RWPE2 (cell line): ENCODE results near the gene OAF.
A peak's percentile ranks its signal among the peaks of the same experiment; 100 is the strongest.

Source experiments
- ATAC-seq: fragments of 200-7000 bp; cut with Tn5 transposase; 3 replicates; pipeline ENCODE4 v1.9.1; 2021; ENCODE audit warnings: low read depth
- DNase-seq: peaks from one replicate; pipeline ENCODE4 v3.0.0-alpha.2; 2020; ENCODE audit warnings: low spot score
- H3K27ac ChIP-seq: fragments of 450-650 bp; 2 replicates; pipeline ENCODE4 v1.5.1; 2017; ENCODE audit warnings: mild to moderate bottlenecking; ENCODE audit not compliant: poor library complexity, severe bottlenecking
- H3K27me3 ChIP-seq: fragments of 250-450 bp; sonication (Bioruptor Pico); 2 replicates; pipeline ENCODE4 v1.5.1; 2021; ENCODE audit warnings: mild to moderate bottlenecking, moderate library complexity; ENCODE audit not compliant: insufficient read depth, poor library complexity, severe bottlenecking
- H3K36me3 ChIP-seq: fragments of 250-450 bp; sonication (Bioruptor Pico); 2 replicates; pipeline ENCODE4 v1.5.1; 2020; ENCODE audit warnings: low read depth, mild to moderate bottlenecking, moderate library complexity
- H3K4me1 ChIP-seq: fragments of 250-450 bp; sonication (Bioruptor Pico); 2 replicates; pipeline ENCODE4 v1.5.1; 2021; ENCODE audit warnings: mild to moderate bottlenecking, moderate library complexity; ENCODE audit not compliant: insufficient read depth, poor library complexity, severe bottlenecking
- H3K4me3 ChIP-seq: fragments of 250-450 bp; sonication (Bioruptor Pico); 2 replicates; pipeline ENCODE4 v1.5.1; 2021; ENCODE audit warnings: mild to moderate bottlenecking, moderate library complexity; ENCODE audit not compliant: severe bottlenecking
- H3K9me3 ChIP-seq: fragments of 250-450 bp; sonication (Bioruptor Pico); 2 replicates; pipeline ENCODE4 v1.5.1; 2021; ENCODE audit warnings: mild to moderate bottlenecking, moderate library complexity; ENCODE audit not compliant: severe bottlenecking
- CTCF ChIP-seq: fragments of 450-650 bp; IDR thresholded peaks from one replicate; pipeline ENCODE4 v1.5.1; 2017; ENCODE audit warnings: mild to moderate bottlenecking, moderate library complexity; ENCODE audit not compliant: poor library complexity, severe bottlenecking

OAF gene

GRCh38 chr11:120231963-120232362 is 21.1 kb downstream of the OAF start:
- Histone ChIP-seq H3K9me3 (no peaks in the 10 kb centered on the region), H3K36me3 (no peaks in the 10 kb centered on the region), H3K4me3 (no peak overlapping the region), H3K27me3 (no peaks in the 10 kb centered on the region), H3K4me1 (peaks cover 10% of the 10 kb centered on the region), H3K27ac (no peak overlapping the region)
- no peak for DNase-seq
- ATAC-seq, result no peak
- TF ChIP-seq CTCF, result no peak

- DNase-seq (no peak), ATAC-seq (no peak)
- no peak for TF ChIP-seq CTCF
- H3K27me3 ChIP-seq, result no peaks in the 10 kb centered on the region
- no peaks in the 10 kb centered on the region for H3K36me3 ChIP-seq
- peaks cover 10% of the 10 kb centered on the region for H3K4me1 ChIP-seq
- H3K9me3 ChIP-seq, result no peaks in the 10 kb centered on the region
- H3K4me3 ChIP-seq, result no peak overlapping the region
- H3K27ac ChIP-seq, result no peak overlapping the region
Measured at GRCh38 chr11:120233207-120233803, 22.5 kb downstream of the OAF start.

GRCh38 chr11:120235024-120235628 is 24.3 kb downstream of the OAF start:
- DNase-seq (no peak), ATAC-seq (peak; percentile 78)
- H3K27me3 ChIP-seq, result peaks cover 1% of the 10 kb centered on the region
- no peak overlapping the region for H3K4me3 ChIP-seq
- no peaks in the 10 kb centered on the region for H3K9me3 ChIP-seq
- H3K36me3 ChIP-seq, result no peaks in the 10 kb centered on the region
- peaks cover 10% of the 10 kb centered on the region for H3K4me1 ChIP-seq
- no peak overlapping the region for H3K27ac ChIP-seq
- TF ChIP-seq CTCF, result peak; percentile 92

GRCh38 chr11:120236169-120237107 is 25.6 kb downstream of the OAF start:
- H3K4me1 ChIP-seq, result peaks cover 10% of the 10 kb centered on the region
- no peak overlapping the region for H3K27ac ChIP-seq
- H3K4me3 ChIP-seq, result no peak overlapping the region
- H3K9me3 ChIP-seq, result no peaks in the 10 kb centered on the region
- TF ChIP-seq CTCF, result no peak
- H3K27me3 ChIP-seq, result peaks cover 7% of the 10 kb centered on the region
- H3K36me3 ChIP-seq, result no peaks in the 10 kb centered on the region
- no peak for DNase-seq
- ATAC-seq, result peak; percentile 24; the same call in 2 of the 3 replicates
